ENCODE data around the gene VCAN.

Gene VCAN

DNA sequence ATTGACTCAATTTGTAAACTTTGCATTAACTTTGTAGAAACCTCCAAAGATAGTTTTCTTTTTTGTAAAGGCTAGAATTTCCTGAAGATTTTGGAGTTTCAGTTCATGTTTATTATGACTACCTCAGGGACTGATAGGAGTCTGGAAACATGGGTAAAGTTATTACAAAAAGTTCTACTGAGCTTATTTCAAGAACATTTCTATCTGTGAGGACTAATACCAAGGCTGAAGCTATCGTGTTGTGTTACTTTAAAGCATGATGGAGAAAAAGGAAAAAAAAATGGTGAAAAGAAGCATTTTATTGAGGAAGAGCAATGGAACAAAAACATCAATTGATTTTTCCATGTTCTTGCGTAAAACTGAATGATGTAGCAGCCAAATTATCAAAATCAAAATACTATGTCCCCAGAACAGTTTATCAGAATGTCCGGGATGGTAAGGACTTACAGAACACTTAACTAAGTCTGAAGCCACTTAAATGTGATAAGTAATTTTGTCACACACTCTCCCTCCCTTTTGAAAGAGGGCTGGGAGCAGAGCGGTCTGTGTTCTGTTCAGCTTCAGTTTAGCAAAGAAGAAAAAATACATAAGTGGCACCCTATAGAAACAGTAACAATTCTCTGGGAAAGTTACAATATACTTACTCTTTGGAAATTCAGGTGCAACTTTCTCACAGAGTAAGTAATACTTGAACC, 25.1 kb upstream of the VCAN start:
- Histone ChIP-seq H3K27ac (peak overlapping the region in 1 of 2 donors; percentile 29), H3K4me3 (no peak overlapping the region)
- no peak for DNase-seq (ENCODE audit: low spot score)
- TF ChIP-seq, protein P1, sequence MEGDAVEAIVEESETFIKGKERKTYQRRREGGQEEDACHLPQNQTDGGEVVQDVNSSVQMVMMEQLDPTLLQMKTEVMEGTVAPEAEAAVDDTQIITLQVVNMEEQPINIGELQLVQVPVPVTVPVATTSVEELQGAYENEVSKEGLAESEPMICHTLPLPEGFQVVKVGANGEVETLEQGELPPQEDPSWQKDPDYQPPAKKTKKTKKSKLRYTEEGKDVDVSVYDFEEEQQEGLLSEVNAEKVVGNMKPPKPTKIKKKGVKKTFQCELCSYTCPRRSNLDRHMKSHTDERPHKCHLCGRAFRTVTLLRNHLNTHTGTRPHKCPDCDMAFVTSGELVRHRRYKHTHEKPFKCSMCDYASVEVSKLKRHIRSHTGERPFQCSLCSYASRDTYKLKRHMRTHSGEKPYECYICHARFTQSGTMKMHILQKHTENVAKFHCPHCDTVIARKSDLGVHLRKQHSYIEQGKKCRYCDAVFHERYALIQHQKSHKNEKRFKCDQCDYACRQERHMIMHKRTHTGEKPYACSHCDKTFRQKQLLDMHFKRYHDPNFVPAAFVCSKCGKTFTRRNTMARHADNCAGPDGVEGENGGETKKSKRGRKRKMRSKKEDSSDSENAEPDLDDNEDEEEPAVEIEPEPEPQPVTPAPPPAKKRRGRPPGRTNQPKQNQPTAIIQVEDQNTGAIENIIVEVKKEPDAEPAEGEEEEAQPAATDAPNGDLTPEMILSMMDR (IDR thresholded peaks at IDR 0.05) = no peak

DNA sequence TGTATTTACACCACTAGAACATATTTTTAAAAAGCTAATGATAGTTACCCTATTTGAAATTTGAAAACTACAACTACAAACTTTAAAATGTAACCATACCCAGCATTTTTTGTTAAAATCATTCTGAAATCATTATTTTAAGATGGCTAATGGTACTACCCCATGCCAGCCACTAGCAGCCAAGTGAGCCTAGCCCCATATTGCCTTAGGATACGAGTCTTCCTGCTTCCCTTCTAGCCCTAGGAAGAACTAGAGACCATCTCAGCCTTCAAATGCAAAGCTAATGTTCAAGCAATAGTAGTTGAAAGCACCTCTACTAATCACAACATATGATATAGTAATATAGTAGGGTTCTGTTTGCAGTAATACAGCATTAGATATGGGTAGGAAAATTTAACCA, 24.0 kb upstream of the VCAN start:
- H3K27ac ChIP-seq = no peak overlapping the region
- H3K4me3 ChIP-seq = no peak overlapping the region
- TF ChIP-seq, protein P1 (IDR thresholded peaks at IDR 0.05) = no peak
- DNase-seq (ENCODE audit: low spot score) = no peak

GRCh38 chr5:83450183-83450966, 21.2 kb upstream of the VCAN start:
- no peak for DNase-seq (ENCODE audit: low spot score)

GRCh38 chr5:83450967-83451248, 20.6 kb upstream of the VCAN start:
- no peak overlapping the region for H3K27ac ChIP-seq
- TF ChIP-seq, protein P1 (IDR thresholded peaks at IDR 0.05) = no peak
- no peak for DNase-seq (ENCODE audit: low spot score)
- no peak overlapping the region for H3K4me3 ChIP-seq

More at GRCh38 chr5:83450183-83450966, 21.2 kb upstream of the VCAN start:
- no peak overlapping the region for H3K4me3 ChIP-seq
- TF ChIP-seq, protein P1 (IDR thresholded peaks at IDR 0.05) = no peak
- no peak overlapping the region for H3K27ac ChIP-seq

DNA sequence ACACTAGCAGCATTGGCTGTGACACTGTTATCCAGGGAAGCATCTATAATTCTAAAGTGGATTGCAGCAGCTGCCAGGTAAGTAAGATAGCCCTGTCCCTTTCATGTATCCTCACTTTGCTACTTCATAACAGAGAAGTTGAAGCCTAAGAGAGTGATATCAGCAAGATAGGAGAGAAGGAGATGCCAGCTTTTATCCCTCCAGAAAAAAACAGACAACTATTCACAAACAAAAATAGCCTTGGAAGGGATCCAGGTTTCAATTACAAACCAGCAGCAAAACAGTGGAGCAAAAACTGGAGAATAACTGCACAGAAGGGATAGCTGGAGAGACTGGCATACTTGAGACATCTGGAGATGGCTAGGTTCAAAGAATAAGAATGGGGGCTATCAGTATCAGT, 19.6 kb upstream of the VCAN start:
- Histone ChIP-seq H3K4me3 (no peak overlapping the region), H3K27ac (no peak overlapping the region)
- TF ChIP-seq, protein P1 (IDR thresholded peaks at IDR 0.05) = no peak
- no peak for DNase-seq (ENCODE audit: low spot score)

DNA sequence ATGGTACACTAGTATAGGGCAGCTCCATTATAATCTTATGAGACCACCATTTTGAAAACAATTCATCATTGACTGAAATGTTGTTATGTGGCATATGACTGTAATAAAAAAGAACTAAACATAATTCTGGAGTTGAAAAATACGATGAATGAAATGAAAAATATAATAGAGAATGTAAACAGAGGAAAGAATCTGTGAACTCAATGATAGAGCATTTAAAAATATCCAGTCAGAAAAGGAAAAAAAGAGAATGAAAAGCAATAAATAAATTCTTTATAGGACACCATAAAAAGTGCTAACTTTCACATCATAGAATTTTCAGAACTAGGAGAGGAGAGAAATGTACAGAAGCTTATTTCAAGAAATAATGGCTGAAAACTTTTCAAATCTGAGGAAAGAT, 17.6 kb upstream of the VCAN start:
- TF ChIP-seq, protein P1 (IDR thresholded peaks at IDR 0.05) = no peak
- no peak for DNase-seq (ENCODE audit: low spot score)
- H3K4me3 ChIP-seq = no peak overlapping the region
- H3K27ac ChIP-seq = no peak overlapping the region

GRCh38 chr5:83464261-83464660, 7.3 kb upstream of the VCAN start:
- H3K27ac ChIP-seq = no peak overlapping the region
- DNase-seq (ENCODE audit: low spot score) = no peak
- TF ChIP-seq, protein P1 (IDR thresholded peaks at IDR 0.05) = no peak
- no peak overlapping the region for H3K4me3 ChIP-seq

Data from coronary artery (tissue), 2 donors.